ENCODE measurements around the gene PLCH1.

GRCh38 chr3:155407971-155408370, 336.9 kb downstream of the PLCH1 start:
- TF ChIP-seq CTCF (optimal IDR thresholded peaks at IDR 0.05 in 1 of 3, IDR thresholded peaks at IDR 0.05 in 1 of 3, conservative IDR thresholded peaks at IDR 0.05 in 1 of 3; ENCODE audit: extremely low read depth in 1 of 3, insufficient read depth in 2 of 3, low read length in 3 of 3), result no peak
- TF ChIP-seq EZH2 (IDR thresholded peaks at IDR 0.05; ENCODE audit: low read length), result no peak
